HFFc6 (cell line): ENCODE measurements around the gene PPP1CA. TPM values are rescaled to one million over a fixed set of nuclear protein-coding genes. Genes with fewer than 3 reads are reported as not detected.

Experiments
- DNase-seq: peaks from one replicate; pipeline ENCODE4 v3.0.0-alpha.2; 2018
- H3K27ac Mint-ChIP-seq: 2 replicates; pipeline ENCODE4 v1.8.0; 2020; ENCODE audit warnings: mild to moderate bottlenecking, mixed read lengths
- H3K27me3 Mint-ChIP-seq: 2 replicates; pipeline ENCODE4 v1.8.0; 2021; ENCODE audit warnings: mild to moderate bottlenecking, moderate library complexity, mixed read lengths; ENCODE audit not compliant: insufficient read depth
- H3K36me3 Mint-ChIP-seq: 2 replicates; pipeline ENCODE4 v1.8.0; 2021; ENCODE audit warnings: low read depth, mixed read lengths
- H3K4me1 Mint-ChIP-seq: 2 replicates; pipeline ENCODE4 v1.8.0; 2020; ENCODE audit warnings: low read depth, mixed read lengths
- H3K4me3 Mint-ChIP-seq: 2 replicates; pipeline ENCODE4 v1.8.0; 2020; ENCODE audit warnings: mild to moderate bottlenecking, moderate library complexity, mixed read lengths
- H3K9me3 Mint-ChIP-seq: 2 replicates; pipeline ENCODE4 v1.8.0; 2020; ENCODE audit warnings: mild to moderate bottlenecking, mixed read lengths
- CTCF ChIP-seq: fragments of 200-600 bp; sonication (generic); IDR thresholded peaks from 2 replicates; pipeline ENCODE4 v1.5.0; 2021; ENCODE audit warnings: antibody characterized with exemption, mild to moderate bottlenecking
- total RNA-seq, 6 experiments: library from RNA; stranded (reverse); fragmentation: NEBNext Ultra II Directional; extraction: Animal tissue kit (Norgen Biotek cat#: 25700); gene quantifications; 2 replicates in 1 of 6; 3 replicates in 5 of 6; pipeline ENCODE4 v1.2.3, GENCODE V29; 2021

Gene PPP1CA
- total RNA-seq, 6 experiments from 2014 or later, result 162 to 191 (median 180) TPM

GRCh38 chr11:67400251-67400941 is 1.3 kb downstream of the PPP1CA start:
- no peak for DNase-seq
- H3K4me3 Mint-ChIP-seq, result peak overlapping the region; percentile 87
- peak overlapping the region; percentile 59; the same call in 1 of the 2 replicates for H3K27ac Mint-ChIP-seq
- TF ChIP-seq CTCF, result no peak
- peaks cover 7% of the 10 kb centered on the region; the same call in 1 of the 2 replicates for H3K36me3 Mint-ChIP-seq
- H3K4me1 Mint-ChIP-seq, result peaks cover 9% of the 10 kb centered on the region
- no peaks in the 10 kb centered on the region for H3K27me3 Mint-ChIP-seq
- no peaks in the 10 kb centered on the region for H3K9me3 Mint-ChIP-seq

- Mint-ChIP-seq H3K36me3 (peaks cover 7% of the 10 kb centered on the region; the same call in 1 of the 2 replicates), H3K9me3 (no peaks in the 10 kb centered on the region), H3K27ac (no peak overlapping the region), H3K4me3 (no peak overlapping the region), H3K4me1 (peaks cover 9% of the 10 kb centered on the region), H3K27me3 (no peaks in the 10 kb centered on the region; the same call in 1 of the 2 replicates)
- TF ChIP-seq CTCF, result no peak
- DNase-seq, result no peak
These were observed 2.7 kb downstream of the PPP1CA start for GRCh38 chr11:67398661-67399563.

- H3K4me3 Mint-ChIP-seq, result no peak overlapping the region
- TF ChIP-seq CTCF, result no peak
- no peak overlapping the region for H3K27ac Mint-ChIP-seq
- DNase-seq, result no peak
- H3K27me3 Mint-ChIP-seq, result no peaks in the 10 kb centered on the region; the same call in 1 of the 2 replicates
- H3K4me1 Mint-ChIP-seq, result peaks cover 9% of the 10 kb centered on the region
- no peaks in the 10 kb centered on the region for H3K9me3 Mint-ChIP-seq
- H3K36me3 Mint-ChIP-seq, result peaks cover 7% of the 10 kb centered on the region; the same call in 1 of the 2 replicates
These were observed 3.5 kb downstream of the PPP1CA start for GRCh38 chr11:67397986-67398660.

- H3K4me3 Mint-ChIP-seq, result no peak overlapping the region
- no peak for DNase-seq
- no peak overlapping the region for H3K27ac Mint-ChIP-seq
- peaks cover 13% of the 10 kb centered on the region for H3K4me1 Mint-ChIP-seq
- no peaks in the 10 kb centered on the region; the same call in 1 of the 2 replicates for H3K27me3 Mint-ChIP-seq
- peaks cover 7% of the 10 kb centered on the region; the same call in 1 of the 2 replicates for H3K36me3 Mint-ChIP-seq
- no peak for TF ChIP-seq CTCF
- no peaks in the 10 kb centered on the region for H3K9me3 Mint-ChIP-seq
These were observed 4.1 kb downstream of the PPP1CA start for GRCh38 chr11:67397536-67397935.
